Measurements from ENCODE around the gene SHROOM2.

The SHROOM2 gene

DNA sequence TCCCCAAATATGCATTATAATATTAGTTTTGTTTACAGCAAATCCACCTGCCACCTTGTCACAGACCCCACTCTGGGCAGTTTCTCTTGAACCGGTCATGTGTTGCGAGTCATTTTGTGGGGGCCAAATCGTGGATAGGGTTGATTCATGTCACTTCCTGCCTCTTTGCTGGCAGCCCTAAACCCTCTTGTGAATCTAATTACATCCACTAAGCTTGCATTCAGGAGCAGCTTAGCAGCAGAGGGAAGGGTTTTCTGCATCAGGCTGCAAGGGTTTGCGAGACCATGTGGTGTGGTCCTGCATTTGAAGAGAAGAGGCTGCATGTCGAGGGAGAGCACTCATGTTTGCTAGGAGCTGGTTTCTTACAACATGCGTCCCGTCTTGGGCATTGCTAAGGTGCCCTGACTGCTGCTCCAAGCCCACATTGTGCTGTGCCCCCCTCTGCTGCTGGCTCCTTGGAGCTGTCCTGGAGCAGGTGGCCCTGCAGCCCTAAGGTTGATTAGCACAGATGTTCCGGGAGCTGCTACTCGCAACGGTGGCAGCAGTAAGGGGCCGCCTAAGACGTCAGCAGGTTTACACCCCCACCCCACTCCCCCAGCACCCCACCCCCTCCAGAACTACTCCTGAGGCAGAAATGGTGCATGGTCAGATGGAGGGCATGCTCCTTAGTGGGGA is 92.1 kb downstream of the SHROOM2 start:
- no peaks in the 10 kb centered on the region for H3K4me1 ChIP-seq
- no peaks in the 10 kb centered on the region for H3K9me3 ChIP-seq

DNA sequence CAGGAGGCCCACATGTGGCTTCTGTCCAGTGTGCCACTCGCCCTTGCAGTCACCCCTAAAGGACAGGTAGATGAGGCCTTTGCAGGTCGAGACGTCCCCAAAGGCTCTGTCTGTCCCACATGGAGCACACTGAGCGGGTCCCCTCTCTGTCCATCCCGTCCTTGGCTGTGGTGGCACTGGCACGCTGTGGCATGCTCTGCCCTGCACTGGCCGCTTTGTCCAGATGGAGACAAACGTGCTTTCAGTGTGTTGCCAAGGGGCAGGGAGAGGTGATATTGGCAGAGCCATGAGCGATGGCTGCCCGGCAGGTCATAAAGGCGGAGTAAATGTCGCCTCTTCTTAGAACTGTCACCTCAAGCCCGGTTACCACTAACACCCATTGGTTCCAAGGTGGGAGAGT is 94.0 kb downstream of the SHROOM2 start:
- TF ChIP-seq, protein P1, sequence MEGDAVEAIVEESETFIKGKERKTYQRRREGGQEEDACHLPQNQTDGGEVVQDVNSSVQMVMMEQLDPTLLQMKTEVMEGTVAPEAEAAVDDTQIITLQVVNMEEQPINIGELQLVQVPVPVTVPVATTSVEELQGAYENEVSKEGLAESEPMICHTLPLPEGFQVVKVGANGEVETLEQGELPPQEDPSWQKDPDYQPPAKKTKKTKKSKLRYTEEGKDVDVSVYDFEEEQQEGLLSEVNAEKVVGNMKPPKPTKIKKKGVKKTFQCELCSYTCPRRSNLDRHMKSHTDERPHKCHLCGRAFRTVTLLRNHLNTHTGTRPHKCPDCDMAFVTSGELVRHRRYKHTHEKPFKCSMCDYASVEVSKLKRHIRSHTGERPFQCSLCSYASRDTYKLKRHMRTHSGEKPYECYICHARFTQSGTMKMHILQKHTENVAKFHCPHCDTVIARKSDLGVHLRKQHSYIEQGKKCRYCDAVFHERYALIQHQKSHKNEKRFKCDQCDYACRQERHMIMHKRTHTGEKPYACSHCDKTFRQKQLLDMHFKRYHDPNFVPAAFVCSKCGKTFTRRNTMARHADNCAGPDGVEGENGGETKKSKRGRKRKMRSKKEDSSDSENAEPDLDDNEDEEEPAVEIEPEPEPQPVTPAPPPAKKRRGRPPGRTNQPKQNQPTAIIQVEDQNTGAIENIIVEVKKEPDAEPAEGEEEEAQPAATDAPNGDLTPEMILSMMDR (IDR thresholded peaks at IDR 0.05), result no peak
- no peak overlapping the region for H3K4me3 ChIP-seq
- no peaks in the 10 kb centered on the region for H3K4me1 ChIP-seq
- H3K27me3 ChIP-seq, result no peaks in the 10 kb centered on the region
- DNase-seq, result no peak
- H3K9me3 ChIP-seq, result no peaks in the 10 kb centered on the region
- H3K27ac ChIP-seq, result no peak overlapping the region
- no peaks in the 10 kb centered on the region for H3K36me3 ChIP-seq
- intact Hi-C loops (cut with DNase I; ENCODE audit: low total_unique reads), result loop anchor here (10.0 kb wide), 1 partner anchor 245 kb away; no protein-coding TSS in a partner anchor

More for the DNA sequence above, 92.1 kb downstream of the SHROOM2 start:
- no peak overlapping the region for H3K27ac ChIP-seq
- no peaks in the 10 kb centered on the region for H3K36me3 ChIP-seq
- no peaks in the 10 kb centered on the region for H3K27me3 ChIP-seq
- no peak overlapping the region for H3K4me3 ChIP-seq
- intact Hi-C loops (cut with DNase I; ENCODE audit: low total_unique reads), result no loop called here
- TF ChIP-seq, protein P1 (IDR thresholded peaks at IDR 0.05), result no peak
- DNase-seq, result no peak

- H3K27ac ChIP-seq, result no peak overlapping the region
- intact Hi-C loops (cut with DNase I; ENCODE audit: low total_unique reads), result loop anchor here (10.0 kb wide), 1 partner anchor 244 kb away; no protein-coding TSS in a partner anchor
- H3K36me3 ChIP-seq, result no peaks in the 10 kb centered on the region
- H3K9me3 ChIP-seq, result no peaks in the 10 kb centered on the region
- no peak overlapping the region for H3K4me3 ChIP-seq
- H3K4me1 ChIP-seq, result no peaks in the 10 kb centered on the region
- no peaks in the 10 kb centered on the region for H3K27me3 ChIP-seq
- TF ChIP-seq, protein P1 (IDR thresholded peaks at IDR 0.05), result no peak
- no peak for DNase-seq
Measured at GRCh38 chrX:9880870-9881269, 94.6 kb downstream of the SHROOM2 start.

GRCh38 chrX:9882669-9883446 is 96.6 kb downstream of the SHROOM2 start:
- no peak overlapping the region for H3K27ac ChIP-seq
- no peaks in the 10 kb centered on the region for H3K27me3 ChIP-seq
- no peak overlapping the region for H3K4me3 ChIP-seq
- DNase-seq, result no peak
- intact Hi-C loops (cut with DNase I; ENCODE audit: low total_unique reads), result loop anchor here (10.0 kb wide), 1 partner anchor 242 kb away; no protein-coding TSS in a partner anchor
- TF ChIP-seq, protein P1 (IDR thresholded peaks at IDR 0.05), result no peak
- no peaks in the 10 kb centered on the region for H3K9me3 ChIP-seq
- H3K4me1 ChIP-seq, result no peaks in the 10 kb centered on the region
- H3K36me3 ChIP-seq, result no peaks in the 10 kb centered on the region

- intact Hi-C loops (cut with DNase I; ENCODE audit: low total_unique reads), result loop anchor here (10.0 kb wide), 1 partner anchor 241 kb away; no protein-coding TSS in a partner anchor
- H3K27ac ChIP-seq, result no peak overlapping the region
Measured at GRCh38 chrX:9884031-9884779, 98.0 kb downstream of the SHROOM2 start.

More at GRCh38 chrX:9884031-9884779, 98.0 kb downstream of the SHROOM2 start:
- TF ChIP-seq, protein P1 (IDR thresholded peaks at IDR 0.05), result no peak
- Histone ChIP-seq H3K4me1 (no peaks in the 10 kb centered on the region), H3K4me3 (no peak overlapping the region), H3K27me3 (no peaks in the 10 kb centered on the region), H3K36me3 (no peaks in the 10 kb centered on the region), H3K9me3 (no peaks in the 10 kb centered on the region)
- no peak for DNase-seq
